ENCODE results near the gene BRF1. TPM values are rescaled to one million over a fixed set of nuclear protein-coding genes. Genes with fewer than 3 reads are reported as not detected.
"Not testable (repeated sequence)": the region's sequence is repeated elsewhere in the genome, so short reads cannot be mapped to it uniquely, and the experiment has no call there.

Gene BRF1
- total RNA-seq, 2 donors from 2014 or later = 16.2 to 17.2 TPM

GRCh38 chr14:105281371-105282097, 19.3 kb downstream of the BRF1 start:
- no peaks in the 10 kb centered on the region for H3K27me3 ChIP-seq
- no peaks in the 10 kb centered on the region for H3K9me3 ChIP-seq
- H3K4me3 ChIP-seq = no peak overlapping the region
- H3K27ac ChIP-seq = no peak overlapping the region
- TF ChIP-seq CTCF (IDR thresholded peaks at IDR 0.05) = peak; percentile 39 to 68
- H3K4me1 ChIP-seq = peaks cover 0 to 22% of the 10 kb centered on the region in 2 donors
- no peaks in the 10 kb centered on the region for H3K36me3 ChIP-seq
- DNase-seq (ENCODE audit: low spot score) = no peak

- no peak overlapping the region for H3K4me3 ChIP-seq
- no peaks in the 10 kb centered on the region for H3K9me3 ChIP-seq
- no peak overlapping the region for H3K27ac ChIP-seq
- no peaks in the 10 kb centered on the region for H3K36me3 ChIP-seq
- TF ChIP-seq CTCF (IDR thresholded peaks at IDR 0.05) = no peak
- no peaks in the 10 kb centered on the region for H3K27me3 ChIP-seq
- no peak for DNase-seq (ENCODE audit: low spot score)
- peaks cover 0 to 24% of the 10 kb centered on the region in 2 donors for H3K4me1 ChIP-seq
These were observed 20.3 kb downstream of the BRF1 start for GRCh38 chr14:105280525-105280924.

GRCh38 chr14:105279642-105280361, 21.0 kb downstream of the BRF1 start:
- Histone ChIP-seq H3K27me3 (no peaks in the 10 kb centered on the region), H3K4me1 (peaks cover 0 to 31% of the 10 kb centered on the region in 2 donors)
- DNase-seq (ENCODE audit: low spot score) = no peak

GRCh38 chr14:105277448-105277847, 23.4 kb downstream of the BRF1 start:
- DNase-seq (ENCODE audit: low spot score); H3K27me3 ChIP-seq; H3K9me3 ChIP-seq; H3K4me3 ChIP-seq; H3K27ac ChIP-seq; H3K36me3 ChIP-seq: not testable (repeated sequence)
- H3K4me1 ChIP-seq = peaks cover 0 to 20% of the 10 kb centered on the region in 2 donors

More at GRCh38 chr14:105279642-105280361, 21.0 kb downstream of the BRF1 start:
- TF ChIP-seq CTCF (IDR thresholded peaks at IDR 0.05) = no peak
- no peaks in the 10 kb centered on the region for H3K36me3 ChIP-seq
- H3K27ac ChIP-seq = no peak overlapping the region
- no peak overlapping the region for H3K4me3 ChIP-seq
- no peaks in the 10 kb centered on the region for H3K9me3 ChIP-seq

GRCh38 chr14:105275267-105275946, 25.4 kb downstream of the BRF1 start:
- no peaks in the 10 kb centered on the region for H3K36me3 ChIP-seq
- H3K4me1 ChIP-seq = peaks cover 0 to 10% of the 10 kb centered on the region in 2 donors
- H3K27ac ChIP-seq = no peak overlapping the region
- no peak overlapping the region for H3K4me3 ChIP-seq
- no peaks in the 10 kb centered on the region for H3K9me3 ChIP-seq
- no peaks in the 10 kb centered on the region for H3K27me3 ChIP-seq
- DNase-seq (ENCODE audit: low spot score) = no peak
- no peak for TF ChIP-seq CTCF (IDR thresholded peaks at IDR 0.05)

- H3K36me3 ChIP-seq = no peaks in the 10 kb centered on the region
- no peak for DNase-seq (ENCODE audit: low spot score)
- no peak overlapping the region for H3K27ac ChIP-seq
- H3K4me3 ChIP-seq = no peak overlapping the region
- H3K27me3 ChIP-seq = no peaks in the 10 kb centered on the region
- no peak for TF ChIP-seq CTCF (IDR thresholded peaks at IDR 0.05)
- peaks cover 0 to 10% of the 10 kb centered on the region in 2 donors for H3K4me1 ChIP-seq
- no peaks in the 10 kb centered on the region for H3K9me3 ChIP-seq
These were observed 26.2 kb downstream of the BRF1 start for GRCh38 chr14:105274637-105275036.

Data from right atrium auricular region (tissue), 2 donors.